Suprapubic skin (tissue), 4 donors: ENCODE results near the gene PTPRN2. TPM values are rescaled to one million over a fixed set of nuclear protein-coding genes. Genes with fewer than 3 reads are reported as not detected.

Experiments used
- DNase-seq, 2 donors: peaks; one replicate each; pipeline ENCODE4 v3.0.0-alpha.2; 2019; ENCODE audit warnings: low spot score in 2 of 2
- H3K27ac ChIP-seq: fragments of 200-600 bp; sonication (generic); one replicate; pipeline ENCODE4 v1.5.1; 2019
- H3K27me3 ChIP-seq: fragments of 200-600 bp; sonication (generic); one replicate; pipeline ENCODE4 v1.5.1; 2019
- H3K36me3 ChIP-seq: fragments of 200-600 bp; sonication (generic); one replicate; pipeline ENCODE4 v1.5.1; 2019
- H3K4me1 ChIP-seq: fragments of 200-600 bp; sonication (generic); one replicate; pipeline ENCODE4 v1.5.1; 2019
- H3K4me3 ChIP-seq: fragments of 200-600 bp; sonication (generic); one replicate; pipeline ENCODE4 v1.5.1; 2019; ENCODE audit warnings: mild to moderate bottlenecking
- H3K9me3 ChIP-seq: fragments of 200-600 bp; sonication (generic); one replicate; pipeline ENCODE4 v1.5.1; 2019
- CTCF ChIP-seq, 2 donors: fragments of 200-600 bp in 1 of 2; fragments of 450-650 bp in 1 of 2; sonication (generic) in 1 of 2; IDR thresholded peaks; one replicate each; pipeline ENCODE4 v1.5.1; 2016 to 2019; ENCODE audit warnings: antibody characterized with exemption in 2 of 2, mild to moderate bottlenecking in 1 of 2, moderate library complexity in 1 of 2
- EP300 ChIP-seq: sonication (generic); formaldehyde crosslinking; IDR thresholded peaks from one replicate; pipeline ENCODE4 v1.6.1; 2017; ENCODE audit warnings: antibody characterized with exemption
- POLR2A ChIP-seq, 2 donors: fragments of 450-650 bp; IDR thresholded peaks; one replicate each; pipeline ENCODE4 v1.6.1; 2017; ENCODE audit warnings: antibody characterized with exemption in 2 of 2, mild to moderate bottlenecking in 2 of 2, moderate library complexity in 2 of 2
- POLR2AphosphoS5 ChIP-seq, 3 donors: sonication (generic); formaldehyde crosslinking; IDR thresholded peaks; one replicate each; pipeline ENCODE4 v1.6.1; 2017; ENCODE audit warnings: antibody characterized with exemption in 3 of 3
- WGBS: methylation state at CpG from one replicate; pipeline ENCODE4 v1.1.5; 2018; 5-methylcytosine and 5-hydroxymethylcytosine counted together
- total RNA-seq, 4 donors: library from RNA; depleted of rRNA; stranded (reverse); fragments of >200 nt; gene quantifications; one replicate each; pipeline ENCODE4 v1.1.0, GENCODE V29; 2016

The PTPRN2 gene
- total RNA-seq, 4 donors from 2014 or later, result 0.23 to 1.8 (median 1.3) TPM

- DNase-seq, result peak; percentile 45 to 55
- no peak for TF ChIP-seq POLR2A (IDR thresholded peaks at IDR 0.05)
- no peaks in the 10 kb centered on the region for H3K4me1 ChIP-seq
- no peaks in the 10 kb centered on the region for H3K27me3 ChIP-seq
- no peaks in the 10 kb centered on the region for H3K36me3 ChIP-seq
- H3K4me3 ChIP-seq, result no peak overlapping the region
- H3K9me3 ChIP-seq, result no peaks in the 10 kb centered on the region
- H3K27ac ChIP-seq, result no peak overlapping the region
- WGBS, result 88% methylated on average over 26 of the region's 26 CpGs
Measured at GRCh38 chr7:157552295-157552993, 1035.2 kb downstream of the PTPRN2 start.

DNA sequence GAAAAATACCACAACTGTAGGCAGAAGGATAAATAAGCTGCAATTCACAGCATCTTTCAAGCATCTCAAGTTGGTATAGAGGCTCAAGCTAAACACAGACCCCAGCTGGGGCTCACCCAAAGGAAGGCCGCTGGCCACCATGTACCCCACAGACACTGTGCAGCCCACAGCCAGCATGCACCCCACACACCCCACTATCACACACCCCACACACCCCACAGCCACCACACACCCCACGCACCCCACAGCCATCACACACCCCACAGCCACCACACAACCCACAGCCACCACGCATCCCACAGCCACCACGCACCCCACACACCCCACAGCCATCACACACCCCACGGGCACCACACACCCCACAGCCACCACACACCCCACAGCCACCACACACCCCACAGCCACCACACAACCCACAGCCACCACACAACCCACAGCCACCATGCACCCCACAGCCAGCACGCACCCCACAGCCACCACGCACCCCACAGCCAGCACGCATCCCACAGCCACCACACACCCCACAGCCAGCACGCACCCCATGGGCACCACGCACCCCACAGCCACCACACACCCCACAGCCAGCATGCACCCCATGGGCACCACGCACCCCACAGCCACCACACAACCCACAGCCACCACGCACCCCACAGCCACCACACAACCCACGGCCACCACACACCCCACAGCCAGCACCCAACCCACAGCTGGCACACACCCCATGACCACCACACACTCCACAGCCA, 1036.1 kb downstream of the PTPRN2 start:
- no peak overlapping the region for H3K27ac ChIP-seq
- H3K36me3 ChIP-seq, result peaks cover 8% of the 10 kb centered on the region
- peak; percentile 17 to 47 for DNase-seq
- TF ChIP-seq EP300 (no peak), POLR2AphosphoS5 (IDR thresholded peaks at IDR 0.05) (no peak), CTCF (IDR thresholded peaks at IDR 0.05) (no peak), POLR2A (IDR thresholded peaks at IDR 0.05) (no peak)
- H3K27me3 ChIP-seq, result no peaks in the 10 kb centered on the region
- no peaks in the 10 kb centered on the region for H3K4me1 ChIP-seq
- no peaks in the 10 kb centered on the region for H3K9me3 ChIP-seq
- 96% methylated on average over 13 of the region's 13 CpGs for WGBS
- no peak overlapping the region for H3K4me3 ChIP-seq

GRCh38 chr7:157550300-157551275, 1037.0 kb downstream of the PTPRN2 start:
- H3K4me3 ChIP-seq, result no peak overlapping the region
- H3K9me3 ChIP-seq, result no peaks in the 10 kb centered on the region
- no peaks in the 10 kb centered on the region for H3K4me1 ChIP-seq
- peak; percentile 33 to 67 for DNase-seq
- H3K36me3 ChIP-seq, result peaks cover 9% of the 10 kb centered on the region
- no peaks in the 10 kb centered on the region for H3K27me3 ChIP-seq
- no peak overlapping the region for H3K27ac ChIP-seq
- WGBS, result 89% methylated on average over 30 of the region's 31 CpGs
- no peak for TF ChIP-seq EP300
- TF ChIP-seq CTCF (IDR thresholded peaks at IDR 0.05), result no peak
- TF ChIP-seq POLR2A (IDR thresholded peaks at IDR 0.05), result no peak
- no peak for TF ChIP-seq POLR2AphosphoS5 (IDR thresholded peaks at IDR 0.05)

GRCh38 chr7:157549612-157550299, 1037.9 kb downstream of the PTPRN2 start:
- peak; percentile 53 to 68 for DNase-seq
- Histone ChIP-seq H3K9me3 (no peaks in the 10 kb centered on the region), H3K27ac (no peak overlapping the region), H3K27me3 (no peaks in the 10 kb centered on the region), H3K36me3 (peaks cover 9% of the 10 kb centered on the region), H3K4me3 (no peak overlapping the region), H3K4me1 (no peaks in the 10 kb centered on the region)
- 93% methylated on average over 22 of the region's 22 CpGs for WGBS
- TF ChIP-seq POLR2AphosphoS5 (IDR thresholded peaks at IDR 0.05), result no peak
- TF ChIP-seq CTCF (IDR thresholded peaks at IDR 0.05), result no peak
- no peak for TF ChIP-seq POLR2A (IDR thresholded peaks at IDR 0.05)
- no peak for TF ChIP-seq EP300

DNA sequence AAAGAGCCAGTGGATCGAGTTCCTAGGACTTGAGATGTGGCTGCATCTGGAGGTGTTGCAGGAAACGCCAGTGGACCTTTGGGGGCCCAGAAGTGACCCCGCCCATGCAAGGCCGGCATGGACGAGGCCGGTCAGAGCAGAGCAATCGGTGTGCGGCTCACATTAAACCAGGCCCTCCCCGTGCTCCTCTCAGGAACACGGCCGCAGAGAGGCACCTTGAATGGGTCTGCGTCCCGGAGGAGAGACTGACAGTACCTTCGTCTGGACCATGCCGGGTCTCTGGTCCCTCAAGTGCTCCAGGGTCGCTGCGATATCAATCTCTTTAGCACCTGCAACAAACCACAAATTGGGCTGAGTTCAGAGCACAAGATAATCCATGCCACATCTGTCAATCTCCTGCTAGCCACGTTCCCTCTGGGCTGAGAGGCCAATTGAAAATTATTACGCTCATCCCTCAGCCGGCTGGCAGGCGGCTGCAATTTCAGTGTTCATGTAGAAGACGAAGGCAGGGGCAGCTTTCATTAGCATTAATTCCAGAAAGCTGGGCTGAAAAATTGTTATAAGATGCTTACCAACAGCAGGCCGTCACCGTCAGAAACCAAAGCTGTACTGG, 1038.8 kb downstream of the PTPRN2 start:
- H3K36me3 ChIP-seq, result peaks cover 9% of the 10 kb centered on the region
- 89% methylated on average over 19 of the region's 24 CpGs for WGBS

More for the DNA sequence above, 1038.8 kb downstream of the PTPRN2 start:
- no peak overlapping the region for H3K4me3 ChIP-seq
- TF ChIP-seq CTCF (IDR thresholded peaks at IDR 0.05), result no peak
- TF ChIP-seq POLR2A (IDR thresholded peaks at IDR 0.05), result no peak
- no peak for TF ChIP-seq EP300
- no peak for TF ChIP-seq POLR2AphosphoS5 (IDR thresholded peaks at IDR 0.05)
- peak; percentile 51 to 74 for DNase-seq
- H3K4me1 ChIP-seq, result no peaks in the 10 kb centered on the region
- H3K27me3 ChIP-seq, result no peaks in the 10 kb centered on the region
- H3K27ac ChIP-seq, result no peak overlapping the region
- no peaks in the 10 kb centered on the region for H3K9me3 ChIP-seq
